Liver (tissue), 3 donors: ENCODE results near the gene ZDHHC24.

ENCODE experiments used
- HNF4A ChIP-seq, 2 donors: conservative IDR thresholded peaks; 2 replicates each; pipeline ENCODE4 v1.6.1; 2016; ENCODE audit warnings: antibody characterized with exemption in 2 of 2, mild to moderate bottlenecking in 2 of 2
- RAD21 ChIP-seq, 2 donors: IDR thresholded peaks; 2 replicates each; pipeline ENCODE4 v1.6.1; 2016; ENCODE audit warnings: antibody characterized with exemption in 2 of 2, mild to moderate bottlenecking in 2 of 2
- REST ChIP-seq: IDR thresholded peaks from 2 replicates; pipeline ENCODE4 v1.6.1; 2016; ENCODE audit warnings: antibody characterized with exemption, mild to moderate bottlenecking
- RXRA ChIP-seq, 2 donors: IDR thresholded peaks; 2 replicates each; pipeline ENCODE4 v1.6.1; 2017 to 2018; ENCODE audit warnings: antibody characterized with exemption in 2 of 2, mild to moderate bottlenecking in 1 of 2
- TAF1 ChIP-seq: conservative IDR thresholded peaks from 2 replicates; pipeline ENCODE4 v1.6.1; 2016; ENCODE audit warnings: antibody characterized with exemption, mild to moderate bottlenecking
- YY1 ChIP-seq: IDR thresholded peaks from 2 replicates; pipeline ENCODE4 v1.6.1; 2016; ENCODE audit warnings: antibody characterized with exemption, mild to moderate bottlenecking
- TF ChIP-seq, protein P1 (sequence below): fragments of 150-350 bp; IDR thresholded peaks from 2 replicates; pipeline ENCODE4 v1.5.1; 2017; ENCODE audit warnings: improper control_type of control experiment, low read depth, low read length; ENCODE audit not compliant: missing input control
- TF ChIP-seq, protein P2 (sequence below): IDR thresholded peaks from 2 replicates; pipeline ENCODE4 v1.6.1; 2016; ENCODE audit warnings: antibody characterized with exemption
- donor health status: healthy.
- donor health status: healthy.

GRCh38 chr11:66562907-66563583, 17.2 kb upstream of the ZDHHC24 start:
- TF ChIP-seq REST, result no peak
- TF ChIP-seq, protein P1, sequence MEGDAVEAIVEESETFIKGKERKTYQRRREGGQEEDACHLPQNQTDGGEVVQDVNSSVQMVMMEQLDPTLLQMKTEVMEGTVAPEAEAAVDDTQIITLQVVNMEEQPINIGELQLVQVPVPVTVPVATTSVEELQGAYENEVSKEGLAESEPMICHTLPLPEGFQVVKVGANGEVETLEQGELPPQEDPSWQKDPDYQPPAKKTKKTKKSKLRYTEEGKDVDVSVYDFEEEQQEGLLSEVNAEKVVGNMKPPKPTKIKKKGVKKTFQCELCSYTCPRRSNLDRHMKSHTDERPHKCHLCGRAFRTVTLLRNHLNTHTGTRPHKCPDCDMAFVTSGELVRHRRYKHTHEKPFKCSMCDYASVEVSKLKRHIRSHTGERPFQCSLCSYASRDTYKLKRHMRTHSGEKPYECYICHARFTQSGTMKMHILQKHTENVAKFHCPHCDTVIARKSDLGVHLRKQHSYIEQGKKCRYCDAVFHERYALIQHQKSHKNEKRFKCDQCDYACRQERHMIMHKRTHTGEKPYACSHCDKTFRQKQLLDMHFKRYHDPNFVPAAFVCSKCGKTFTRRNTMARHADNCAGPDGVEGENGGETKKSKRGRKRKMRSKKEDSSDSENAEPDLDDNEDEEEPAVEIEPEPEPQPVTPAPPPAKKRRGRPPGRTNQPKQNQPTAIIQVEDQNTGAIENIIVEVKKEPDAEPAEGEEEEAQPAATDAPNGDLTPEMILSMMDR, result no peak
- TF ChIP-seq, protein P2, sequence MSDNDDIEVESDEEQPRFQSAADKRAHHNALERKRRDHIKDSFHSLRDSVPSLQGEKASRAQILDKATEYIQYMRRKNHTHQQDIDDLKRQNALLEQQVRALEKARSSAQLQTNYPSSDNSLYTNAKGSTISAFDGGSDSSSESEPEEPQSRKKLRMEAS, result no peak
- no peak for TF ChIP-seq RAD21 (IDR thresholded peaks at IDR 0.05)
- no peak for TF ChIP-seq RXRA (IDR thresholded peaks at IDR 0.05)
- no peak for TF ChIP-seq TAF1
- no peak for TF ChIP-seq HNF4A (conservative IDR thresholded peaks at IDR 0.05)
- no peak for TF ChIP-seq YY1
